Activated gamma-delta T cell (primary cell): ENCODE results near the gene PRDM13.
"Not testable (repeated sequence)": the region's sequence is repeated elsewhere in the genome, so short reads cannot be mapped to it uniquely, and the experiment has no call there.

ENCODE experiments used
- DNase-seq: peaks from one replicate; lab custom pipeline; 2025; lab: John Stamatoyannopoulos, UW
- total RNA-seq, 2 donors: gene quantifications; one replicate each; lab custom pipeline; 2026; lab: John Stamatoyannopoulos, UW

PRDM13 gene
- 0.09 to 0.10 reads per million in 2 donors for total RNA-seq

GRCh38 chr6:99606656-99607415 lies at the start of gene PRDM13:
PRDM13 (plus strand) TSS chr6:99606833; CDS start chr6:99607035, 202 bp downstream.
- no peak for DNase-seq

- no peak for DNase-seq
Observed at GRCh38 chr6:99559057-99559456, 47.6 kb upstream of the PRDM13 start.

- DNase-seq: no peak
Observed at GRCh38 chr6:99560668-99561067, 46.0 kb upstream of the PRDM13 start.

- DNase-seq: no peak
Observed at GRCh38 chr6:99563056-99563723, 43.4 kb upstream of the PRDM13 start.

GRCh38 chr6:99568103-99568933 lies 38.3 kb upstream of the PRDM13 start, which contains the start of gene CCNC:
CCNC (minus strand) TSS chr6:99568660; CDS start chr6:99568527, 133 bp downstream.
- peak; percentile 68 for DNase-seq

GRCh38 chr6:99573980-99574617 lies 32.5 kb upstream of the PRDM13 start:
- DNase-seq: no peak

- no peak for DNase-seq
Observed at GRCh38 chr6:99575544-99576227, 30.9 kb upstream of the PRDM13 start.

- DNase-seq: no peak
Observed at GRCh38 chr6:99579781-99580180, 26.9 kb upstream of the PRDM13 start.

- no peak for DNase-seq
Observed at GRCh38 chr6:99587792-99588191, 18.8 kb upstream of the PRDM13 start.

GRCh38 chr6:99588618-99589289 lies 17.9 kb upstream of the PRDM13 start:
- peak; percentile 42 for DNase-seq

- DNase-seq: no peak
Observed at GRCh38 chr6:99589290-99589672, 17.4 kb upstream of the PRDM13 start.

- no peak for DNase-seq
Observed at GRCh38 chr6:99589907-99590493, 16.6 kb upstream of the PRDM13 start.

GRCh38 chr6:99590728-99591672 lies 15.6 kb upstream of the PRDM13 start:
- DNase-seq: no peak

GRCh38 chr6:99591673-99592364 lies 14.8 kb upstream of the PRDM13 start:
- DNase-seq: no peak

GRCh38 chr6:99592900-99593299 lies 13.7 kb upstream of the PRDM13 start:
- DNase-seq: no peak

GRCh38 chr6:99594696-99595095 lies 11.9 kb upstream of the PRDM13 start:
- DNase-seq: not testable (repeated sequence)

GRCh38 chr6:99602520-99603420 lies 3.9 kb upstream of the PRDM13 start:
- no peak for DNase-seq
